Measurements from ENCODE around the gene PGP.

The PGP gene

GRCh38 chr16:2237102-2237482, 22.5 kb upstream of the PGP start:
- DNase-seq = no peak

- DNase-seq = no peak
Measured at GRCh38 chr16:2236337-2237101, 21.9 kb upstream of the PGP start, which contains the start of gene DNASE1L2. TSS of gene DNASE1L2 (plus strand) at chr16:2236444. CDS start at chr16:2236817, 373 bp downstream.

- DNase-seq = no peak
Measured at GRCh38 chr16:2235695-2236336, 21.2 kb upstream of the PGP start.

GRCh38 chr16:2235234-2235651, 20.6 kb upstream of the PGP start:
- no peak for DNase-seq

GRCh38 chr16:2234813-2235170, 20.2 kb upstream of the PGP start:
- DNase-seq = no peak

- no peak for DNase-seq
Measured at GRCh38 chr16:2233872-2234812, 19.5 kb upstream of the PGP start.

GRCh38 chr16:2233046-2233775, 18.6 kb upstream of the PGP start:
- no peak for DNase-seq

- no peak for DNase-seq
Measured at GRCh38 chr16:2232094-2232990, 17.7 kb upstream of the PGP start.

GRCh38 chr16:2231016-2231931, 16.6 kb upstream of the PGP start:
- DNase-seq = no peak

GRCh38 chr16:2230376-2230775, 15.7 kb upstream of the PGP start:
- no peak for DNase-seq

- no peak for DNase-seq
Measured at GRCh38 chr16:2229632-2230250, 15.1 kb upstream of the PGP start.

GRCh38 chr16:2229091-2229490, 14.5 kb upstream of the PGP start:
- no peak for DNase-seq

- no peak for DNase-seq
Measured at GRCh38 chr16:2228161-2228824, 13.7 kb upstream of the PGP start.

- DNase-seq = no peak
Measured at GRCh38 chr16:2226918-2227317, 12.3 kb upstream of the PGP start.

- DNase-seq = no peak
Measured at GRCh38 chr16:2226245-2226793, 11.7 kb upstream of the PGP start.

- no peak for DNase-seq
Measured at GRCh38 chr16:2223942-2224486, 9.4 kb upstream of the PGP start.

GRCh38 chr16:2223221-2223941, 8.7 kb upstream of the PGP start, which contains the start of gene E4F1:
TSS of gene E4F1 (plus strand) at chr16:2223591. CDS start at chr16:2223614, 23 bp downstream.
- DNase-seq = peak; percentile 97

- DNase-seq = no peak
Measured at GRCh38 chr16:2216330-2216729, 1.7 kb upstream of the PGP start.

All from kidney glomerular epithelial cell (primary cell).